PC-9 (cell line): ENCODE results near the gene ZBED4. TPM values are rescaled to one million over a fixed set of nuclear protein-coding genes. Genes with fewer than 3 reads are reported as not detected.

Experiments used
- BruUV-seq: library from RNA; stranded (reverse); fragments of 400-500 nt; replicated peaks from 2 replicates; lab custom pipeline; 2021; lab: Mats Ljungman, UMichigan
- CTCF ChIA-PET: fragments of 300-600 bp; sonication (Branson Sonifier 250); formaldehyde crosslinking; loops from one replicate; lab custom pipeline; 2022; ENCODE audit warnings: antibody characterized with exemption; lab: Charles Lee
- POLR2A ChIA-PET: fragments of 300-600 bp; sonication (Branson Sonifier 250); formaldehyde crosslinking; loops from one replicate; lab custom pipeline; 2022; ENCODE audit warnings: antibody characterized with exemption; ENCODE audit not compliant: unreplicated experiment; lab: Charles Lee
- DNase-seq, 2 experiments: peaks; one replicate each; pipeline versions ENCODE4 v3.0.0 to v3.0.0-alpha.2; 2015 to 2022; ENCODE audit warnings: mixed read lengths in 1 of 2
- H2AFZ ChIP-seq: fragments of 200-600 bp; sonication (generic); 2 replicates; pipeline ENCODE4 v1.8.1; 2017; ENCODE audit warnings: antibody characterized with exemption
- H3F3A ChIP-seq: fragments of 200-600 bp; sonication (generic); 2 replicates; pipeline ENCODE4 v1.8.1; 2017; ENCODE audit warnings: antibody characterized with exemption, mild to moderate bottlenecking, low read depth; ENCODE audit not compliant: insufficient read depth
- H3K27ac ChIP-seq: fragments of 200-600 bp; sonication (generic); 2 replicates; pipeline ENCODE4 v1.6.1; 2016; ENCODE audit warnings: mixed run types
- H3K27me3 ChIP-seq: fragments of 200-600 bp; sonication (generic); 2 replicates; pipeline ENCODE4 v1.6.1; 2016; ENCODE audit warnings: low read depth, mixed run types; ENCODE audit not compliant: insufficient read depth
- H3K36me3 ChIP-seq: fragments of 200-600 bp; sonication (generic); 2 replicates; pipeline ENCODE4 v1.6.1; 2016; ENCODE audit warnings: low read depth, mixed run types
- H3K4me1 ChIP-seq: fragments of 200-600 bp; sonication (generic); replicated peaks from 2 replicates; pipeline ENCODE4 v1.6.1; 2016; ENCODE audit warnings: mixed run types; ENCODE audit not compliant: insufficient read depth
- H3K4me2 ChIP-seq: fragments of 200-600 bp; sonication (generic); 2 replicates; pipeline ENCODE4 v1.6.1; 2017; ENCODE audit warnings: mixed run types
- H3K4me3 ChIP-seq: fragments of 200-600 bp; sonication (generic); 2 replicates; pipeline ENCODE4 v1.6.1; 2016; ENCODE audit warnings: mixed run types
- H3K79me2 ChIP-seq: fragments of 200-600 bp; sonication (generic); 2 replicates; pipeline ENCODE4 v1.6.1; 2017; ENCODE audit warnings: low read depth, mixed run types
- H3K9me2 ChIP-seq: fragments of 200-600 bp; sonication (generic); 2 replicates; pipeline ENCODE4 v1.8.1; 2017; ENCODE audit warnings: mild to moderate bottlenecking; ENCODE audit not compliant: insufficient read depth
- H3K9me3 ChIP-seq: fragments of 200-600 bp; sonication (generic); 2 replicates; pipeline ENCODE4 v1.8.1; 2016; ENCODE audit warnings: low read depth; ENCODE audit not compliant: insufficient read depth
- H4K20me1 ChIP-seq: fragments of 200-600 bp; sonication (generic); 2 replicates; pipeline ENCODE4 v1.8.1; 2017; ENCODE audit not compliant: insufficient read depth
- CTCF ChIP-seq: fragments of 200-600 bp; sonication (generic); conservative IDR thresholded peaks from 2 replicates; pipeline ENCODE4 v1.6.1; 2017; ENCODE audit warnings: mixed run types, antibody characterized with exemption, mild to moderate bottlenecking, moderate library complexity
- EZH2 ChIP-seq: fragments of 200-600 bp; sonication (generic); IDR thresholded peaks from 2 replicates; pipeline ENCODE4 v1.8.0; 2017; ENCODE audit warnings: antibody characterized with exemption, low read depth
- intact Hi-C: fragments of 100-400 bp; cut with micrococcal nuclease; formaldehyde crosslinking; loops from one replicate; pipeline ENCODE4 v1.10.0; 2022; ENCODE audit not compliant: unreplicated experiment
- total RNA-seq: library from RNA; stranded (reverse); gene quantifications from 2 replicates; pipeline ENCODE4 v1.2.3, GENCODE V29; 2021

Gene ZBED4
- total RNA-seq, 1 experiment from 2014 or later, result 21.4 TPM

GRCh38 chr22:49848690-49849160 is 4.9 kb upstream of the ZBED4 start:
- no peaks in the 10 kb centered on the region for H3K79me2 ChIP-seq
- peaks cover 8% of the 10 kb centered on the region for H3K4me1 ChIP-seq
- H2AFZ ChIP-seq, result no peak overlapping the region
- no peaks in the 10 kb centered on the region for H3K9me2 ChIP-seq
- H3K36me3 ChIP-seq, result no peaks in the 10 kb centered on the region
- no peak for DNase-seq
- no peak overlapping the region for H3K4me2 ChIP-seq
- ChIA-PET CTCF (no interaction called here), POLR2A (no interaction called here)
- no peaks in the 10 kb centered on the region for H3K27me3 ChIP-seq
- TF ChIP-seq EZH2, result no peak
- TF ChIP-seq CTCF, result no peak
- no peaks in the 10 kb centered on the region for H3K9me3 ChIP-seq
- no peak overlapping the region for H3K27ac ChIP-seq
- intact Hi-C loops, result no loop called here
- peaks cover 24% of the 10 kb centered on the region for H3F3A ChIP-seq
- BruUV-seq, result no TSS peak
- no peaks in the 10 kb centered on the region for H4K20me1 ChIP-seq
- H3K4me3 ChIP-seq, result no peak overlapping the region

GRCh38 chr22:49849161-49850020 is 4.3 kb upstream of the ZBED4 start:
- no peaks in the 10 kb centered on the region for H3K36me3 ChIP-seq
- no peaks in the 10 kb centered on the region for H3K9me3 ChIP-seq
- ChIA-PET CTCF (no interaction called here), POLR2A (no interaction called here)
- H3K4me2 ChIP-seq, result no peak overlapping the region
- no peak overlapping the region for H3K4me3 ChIP-seq
- no peaks in the 10 kb centered on the region for H4K20me1 ChIP-seq
- H2AFZ ChIP-seq, result no peak overlapping the region
- H3K9me2 ChIP-seq, result no peaks in the 10 kb centered on the region
- peaks cover 8% of the 10 kb centered on the region for H3K4me1 ChIP-seq
- TF ChIP-seq CTCF (no peak), EZH2 (no peak)
- BruUV-seq, result no TSS peak
- peaks cover 26% of the 10 kb centered on the region for H3F3A ChIP-seq
- DNase-seq, result no peak
- H3K79me2 ChIP-seq, result peaks cover 3% of the 10 kb centered on the region
- H3K27me3 ChIP-seq, result no peaks in the 10 kb centered on the region
- intact Hi-C loops, result loop anchor here (5.0 kb wide), 1 partner anchor 32 kb away; no protein-coding TSS in a partner anchor
- no peak overlapping the region for H3K27ac ChIP-seq

- H3K27me3 ChIP-seq, result no peaks in the 10 kb centered on the region
- no peak overlapping the region for H3K4me3 ChIP-seq
- H3K4me2 ChIP-seq, result no peak overlapping the region
- H3K9me2 ChIP-seq, result no peaks in the 10 kb centered on the region
- DNase-seq, result no peak
- ChIA-PET CTCF (no interaction called here), POLR2A (no interaction called here)
- H3F3A ChIP-seq, result peaks cover 34% of the 10 kb centered on the region
- H3K9me3 ChIP-seq, result no peaks in the 10 kb centered on the region
- H4K20me1 ChIP-seq, result peaks cover 9% of the 10 kb centered on the region
- intact Hi-C loops, result loop anchor here (5.0 kb wide), 1 partner anchor 33 kb away; no protein-coding TSS in a partner anchor
- TF ChIP-seq CTCF (no peak), EZH2 (no peak)
- no peak overlapping the region for H3K27ac ChIP-seq
- no TSS peak for BruUV-seq
- peaks cover 12% of the 10 kb centered on the region for H3K79me2 ChIP-seq
- no peak overlapping the region for H2AFZ ChIP-seq
- H3K36me3 ChIP-seq, result no peaks in the 10 kb centered on the region
- H3K4me1 ChIP-seq, result peaks cover 15% of the 10 kb centered on the region
Measured at GRCh38 chr22:49850021-49850911, 3.4 kb upstream of the ZBED4 start.
